ENCODE measurements around the gene SVOP.

GRCh38 chr12:108975024-108975593 lies 45.8 kb downstream of the SVOP start:
- TF ChIP-seq CTCF (conservative IDR thresholded peaks at IDR 0.05 in 1 of 2, IDR thresholded peaks at IDR 0.05 in 1 of 2; ENCODE audit: extremely low read depth in 1 of 2, insufficient read depth in 1 of 2, low read depth in 1 of 2, low read length in 2 of 2), result no peak
- TF ChIP-seq EZH2 (IDR thresholded peaks at IDR 0.05; ENCODE audit: borderline replicate concordance, low read length), result no peak

All from mammary epithelial cell (primary cell).